GM20000 (cell line): ENCODE results near the gene LMO7.
A peak's percentile ranks its signal among the peaks of the same experiment; 100 is the strongest.

Experiments used
- DNase-seq: peaks from one replicate; pipeline ENCODE4 v3.0.0; 2012; ENCODE audit warnings: low spot score
- CTCF ChIP-seq: IDR thresholded peaks from 2 replicates; pipeline ENCODE4 v1.5.1; 2012; ENCODE audit warnings: mild to moderate bottlenecking, control low read depth; ENCODE audit errors: extremely low read depth, missing control alignments

The LMO7 gene

DNA sequence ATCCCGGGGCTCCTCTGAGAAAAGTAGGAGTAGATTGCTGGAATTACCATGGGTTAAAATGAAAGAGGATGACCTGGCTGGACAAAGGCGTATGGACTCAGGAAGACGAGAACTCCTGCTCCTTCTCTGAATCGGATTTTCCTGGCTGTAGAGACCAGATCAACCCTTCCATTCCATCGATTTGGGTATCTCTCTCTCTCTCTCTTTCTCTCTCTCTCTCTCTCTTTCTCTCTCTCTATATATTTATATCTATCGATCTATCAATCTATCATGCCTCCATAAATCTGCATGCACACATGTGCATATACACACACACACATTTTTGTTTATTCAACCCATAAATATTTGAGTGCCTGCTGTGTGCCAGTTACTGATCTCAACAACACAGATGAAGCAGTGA, 234.9 kb downstream of the LMO7 start:
- DNase-seq = no peak
- TF ChIP-seq CTCF = no peak

- no peak for DNase-seq
- no peak for TF ChIP-seq CTCF
These were observed 236.8 kb downstream of the LMO7 start for GRCh38 chr13:75872980-75873379.

DNA sequence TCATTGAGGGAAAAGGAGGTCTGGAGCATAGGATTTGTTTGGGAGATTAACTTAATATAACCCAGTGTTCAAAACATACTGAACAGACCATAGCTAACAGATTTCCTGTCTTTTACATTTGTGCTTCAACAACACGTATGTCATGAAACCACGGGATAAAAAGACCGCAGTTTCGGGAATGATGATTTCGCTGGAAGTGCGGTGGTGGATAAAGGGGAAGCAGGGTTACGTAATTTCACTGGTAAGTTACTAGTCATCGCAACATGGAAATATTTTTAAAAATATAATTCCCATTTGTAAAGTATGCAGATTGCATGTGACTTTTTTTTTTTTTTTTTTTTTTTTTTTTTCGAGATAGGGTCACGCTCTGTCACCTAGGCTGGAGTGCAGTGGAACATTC, 237.4 kb downstream of the LMO7 start:
- no peak for DNase-seq
- no peak for TF ChIP-seq CTCF

DNA sequence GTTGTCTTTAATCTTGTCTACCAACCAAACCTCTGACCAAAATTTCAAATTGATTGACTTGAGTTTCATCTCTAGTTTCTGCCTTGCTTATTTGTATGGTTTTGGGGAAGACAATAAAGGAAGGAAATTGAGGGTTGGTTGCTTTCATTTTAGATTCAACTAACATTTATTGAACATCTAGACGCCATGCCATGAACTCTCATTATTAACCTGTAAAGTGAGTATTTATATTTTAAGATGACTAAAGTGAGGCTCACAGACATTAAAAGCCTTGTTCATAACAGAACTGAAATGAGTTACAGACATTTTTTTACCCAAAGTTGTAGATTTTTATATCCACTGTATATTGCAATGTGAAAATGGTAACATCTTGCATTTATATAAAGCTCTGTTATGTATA, 239.3 kb downstream of the LMO7 start:
- DNase-seq = no peak
- TF ChIP-seq CTCF = no peak

GRCh38 chr13:75876142-75877050, 240.3 kb downstream of the LMO7 start:
- peak; percentile 84 for TF ChIP-seq CTCF
- DNase-seq = peak; percentile 58

GRCh38 chr13:75877071-75877470, 240.9 kb downstream of the LMO7 start:
- TF ChIP-seq CTCF = no peak
- no peak for DNase-seq

DNA sequence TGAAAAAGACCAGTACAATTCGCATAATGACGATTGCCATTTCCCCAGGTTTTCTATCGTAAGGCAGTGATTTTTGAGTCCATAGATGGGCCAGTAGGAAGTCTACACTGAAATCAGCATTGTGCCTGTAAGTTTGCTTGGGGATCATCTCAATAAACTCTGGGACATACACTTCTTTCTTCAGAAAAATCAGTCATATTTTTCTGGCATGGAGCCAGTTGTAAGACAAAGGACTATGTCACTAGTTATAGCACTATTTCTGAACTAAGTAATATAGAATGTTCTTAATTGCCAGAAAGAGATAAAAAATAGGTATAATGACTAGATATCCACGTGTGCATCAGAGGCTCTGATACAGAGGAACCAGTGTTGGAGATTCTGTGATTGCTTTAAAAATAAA, 243.5 kb downstream of the LMO7 start:
- no peak for DNase-seq
- no peak for TF ChIP-seq CTCF
